H1 (cell line): ENCODE data around the gene KCNN1. TPM values are rescaled to one million over a fixed set of nuclear protein-coding genes. Genes with fewer than 3 reads are reported as not detected.

Source experiments
- BCL11A ChIP-seq, 2 experiments: IDR thresholded peaks; one replicate each; pipeline ENCODE4 v1.6.1; 2011; ENCODE audit warnings: low read depth in 2 of 2, low read length in 2 of 2, mild to moderate bottlenecking in 2 of 2
- BRCA1 ChIP-seq: IDR thresholded peaks from 2 replicates; pipeline ENCODE4 v1.6.1; 2012; ENCODE audit warnings: low read depth, low read length, improper control_type of control experiment
- E2F6 ChIP-seq: IDR thresholded peaks from 2 replicates; pipeline ENCODE4 v1.6.1; 2012; ENCODE audit warnings: inconsistent platforms
- JUN ChIP-seq: IDR thresholded peaks from 2 replicates; pipeline ENCODE4 v1.6.1; 2011; ENCODE audit warnings: low read depth, mild to moderate bottlenecking, improper control_type of control experiment, low read length
- KDM1A ChIP-seq: fragments of 200-600, 300-600 bp; sonication (generic); IDR thresholded peaks from 2 replicates; pipeline ENCODE4 v1.7.1; 2016; ENCODE audit warnings: mild to moderate bottlenecking, low read length, borderline replicate concordance
- RFX5 ChIP-seq: IDR thresholded peaks from 2 replicates; pipeline ENCODE4 v1.6.1; 2011; ENCODE audit warnings: low read depth, low read length, improper control_type of control experiment, borderline replicate concordance
- RXRA ChIP-seq: IDR thresholded peaks from 2 replicates; pipeline ENCODE4 v1.6.1; 2011; ENCODE audit warnings: low read depth, mild to moderate bottlenecking, low read length, moderate library complexity; ENCODE audit not compliant: insufficient read depth
- SP2 ChIP-seq: IDR thresholded peaks from 2 replicates; pipeline ENCODE4 v1.6.1; 2012; ENCODE audit warnings: mild to moderate bottlenecking, low read length, inconsistent platforms
- SP4 ChIP-seq: IDR thresholded peaks from 2 replicates; pipeline ENCODE4 v1.6.1; 2012; ENCODE audit warnings: low read length, inconsistent platforms
- polyA plus RNA-seq, 7 experiments: library from polyadenylated mRNA; depleted of rRNA in 3 of 7; stranded (reverse) in 5 of 7; unstranded in 2 of 7; fragments of >200 nt in 5 of 7; fragments of 200-250 nt in 2 of 7; gene quantifications; 1 replicate in 5 of 7; 2 replicates in 1 of 7; 4 replicates in 1 of 7; pipeline versions ENCODE4 v1.2.1 to v1.2.3, GENCODE V29; 2011 to 2013; ENCODE audit warnings: missing spikeins in 2 of 7, mixed read lengths in 2 of 7
- total RNA-seq: library from RNA; stranded (reverse); fragmentation: NEBNext Ultra II Directional; extraction: Animal tissue kit (Norgen Biotek cat#: 25700); gene quantifications from 2 replicates; pipeline ENCODE4 v1.2.1, GENCODE V29; 2021
- TF ChIP-seq, protein P1 (sequence below): fragments of 300-600 bp; sonication (generic); IDR thresholded peaks from 2 replicates; pipeline ENCODE4 v1.7.1; 2012; ENCODE audit warnings: low read length, moderate library complexity, mild to moderate bottlenecking, inconsistent platforms; ENCODE audit not compliant: insufficient replicate concordance

The KCNN1 gene
- total and polyA plus RNA-seq, 2 of the 8 experiments (the other 6 are each of a cell fraction or from before 2014, with no cell fraction given) = 11.0 to 12.5 TPM

DNA sequence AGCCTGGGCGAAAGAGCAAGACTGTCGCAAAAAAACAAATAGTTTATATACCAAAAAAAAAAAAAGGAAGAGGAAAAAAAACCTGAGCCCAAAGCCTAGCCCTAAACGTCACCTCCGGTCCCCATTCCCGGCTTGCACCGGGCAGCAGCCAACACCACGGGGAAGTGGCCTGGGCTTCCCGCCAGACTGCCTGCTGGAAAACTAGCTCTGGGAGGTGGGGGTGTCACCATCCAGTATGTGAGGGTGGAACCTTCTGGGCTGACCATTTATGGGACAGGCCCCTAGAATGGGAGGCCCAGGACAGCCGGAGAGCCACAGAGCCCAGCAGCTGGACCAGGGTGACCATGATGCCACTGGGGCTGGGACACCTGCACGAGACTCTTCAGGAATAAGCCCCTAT lies 82.5 kb downstream of the KCNN1 start (continued):
- TF ChIP-seq, protein P1, sequence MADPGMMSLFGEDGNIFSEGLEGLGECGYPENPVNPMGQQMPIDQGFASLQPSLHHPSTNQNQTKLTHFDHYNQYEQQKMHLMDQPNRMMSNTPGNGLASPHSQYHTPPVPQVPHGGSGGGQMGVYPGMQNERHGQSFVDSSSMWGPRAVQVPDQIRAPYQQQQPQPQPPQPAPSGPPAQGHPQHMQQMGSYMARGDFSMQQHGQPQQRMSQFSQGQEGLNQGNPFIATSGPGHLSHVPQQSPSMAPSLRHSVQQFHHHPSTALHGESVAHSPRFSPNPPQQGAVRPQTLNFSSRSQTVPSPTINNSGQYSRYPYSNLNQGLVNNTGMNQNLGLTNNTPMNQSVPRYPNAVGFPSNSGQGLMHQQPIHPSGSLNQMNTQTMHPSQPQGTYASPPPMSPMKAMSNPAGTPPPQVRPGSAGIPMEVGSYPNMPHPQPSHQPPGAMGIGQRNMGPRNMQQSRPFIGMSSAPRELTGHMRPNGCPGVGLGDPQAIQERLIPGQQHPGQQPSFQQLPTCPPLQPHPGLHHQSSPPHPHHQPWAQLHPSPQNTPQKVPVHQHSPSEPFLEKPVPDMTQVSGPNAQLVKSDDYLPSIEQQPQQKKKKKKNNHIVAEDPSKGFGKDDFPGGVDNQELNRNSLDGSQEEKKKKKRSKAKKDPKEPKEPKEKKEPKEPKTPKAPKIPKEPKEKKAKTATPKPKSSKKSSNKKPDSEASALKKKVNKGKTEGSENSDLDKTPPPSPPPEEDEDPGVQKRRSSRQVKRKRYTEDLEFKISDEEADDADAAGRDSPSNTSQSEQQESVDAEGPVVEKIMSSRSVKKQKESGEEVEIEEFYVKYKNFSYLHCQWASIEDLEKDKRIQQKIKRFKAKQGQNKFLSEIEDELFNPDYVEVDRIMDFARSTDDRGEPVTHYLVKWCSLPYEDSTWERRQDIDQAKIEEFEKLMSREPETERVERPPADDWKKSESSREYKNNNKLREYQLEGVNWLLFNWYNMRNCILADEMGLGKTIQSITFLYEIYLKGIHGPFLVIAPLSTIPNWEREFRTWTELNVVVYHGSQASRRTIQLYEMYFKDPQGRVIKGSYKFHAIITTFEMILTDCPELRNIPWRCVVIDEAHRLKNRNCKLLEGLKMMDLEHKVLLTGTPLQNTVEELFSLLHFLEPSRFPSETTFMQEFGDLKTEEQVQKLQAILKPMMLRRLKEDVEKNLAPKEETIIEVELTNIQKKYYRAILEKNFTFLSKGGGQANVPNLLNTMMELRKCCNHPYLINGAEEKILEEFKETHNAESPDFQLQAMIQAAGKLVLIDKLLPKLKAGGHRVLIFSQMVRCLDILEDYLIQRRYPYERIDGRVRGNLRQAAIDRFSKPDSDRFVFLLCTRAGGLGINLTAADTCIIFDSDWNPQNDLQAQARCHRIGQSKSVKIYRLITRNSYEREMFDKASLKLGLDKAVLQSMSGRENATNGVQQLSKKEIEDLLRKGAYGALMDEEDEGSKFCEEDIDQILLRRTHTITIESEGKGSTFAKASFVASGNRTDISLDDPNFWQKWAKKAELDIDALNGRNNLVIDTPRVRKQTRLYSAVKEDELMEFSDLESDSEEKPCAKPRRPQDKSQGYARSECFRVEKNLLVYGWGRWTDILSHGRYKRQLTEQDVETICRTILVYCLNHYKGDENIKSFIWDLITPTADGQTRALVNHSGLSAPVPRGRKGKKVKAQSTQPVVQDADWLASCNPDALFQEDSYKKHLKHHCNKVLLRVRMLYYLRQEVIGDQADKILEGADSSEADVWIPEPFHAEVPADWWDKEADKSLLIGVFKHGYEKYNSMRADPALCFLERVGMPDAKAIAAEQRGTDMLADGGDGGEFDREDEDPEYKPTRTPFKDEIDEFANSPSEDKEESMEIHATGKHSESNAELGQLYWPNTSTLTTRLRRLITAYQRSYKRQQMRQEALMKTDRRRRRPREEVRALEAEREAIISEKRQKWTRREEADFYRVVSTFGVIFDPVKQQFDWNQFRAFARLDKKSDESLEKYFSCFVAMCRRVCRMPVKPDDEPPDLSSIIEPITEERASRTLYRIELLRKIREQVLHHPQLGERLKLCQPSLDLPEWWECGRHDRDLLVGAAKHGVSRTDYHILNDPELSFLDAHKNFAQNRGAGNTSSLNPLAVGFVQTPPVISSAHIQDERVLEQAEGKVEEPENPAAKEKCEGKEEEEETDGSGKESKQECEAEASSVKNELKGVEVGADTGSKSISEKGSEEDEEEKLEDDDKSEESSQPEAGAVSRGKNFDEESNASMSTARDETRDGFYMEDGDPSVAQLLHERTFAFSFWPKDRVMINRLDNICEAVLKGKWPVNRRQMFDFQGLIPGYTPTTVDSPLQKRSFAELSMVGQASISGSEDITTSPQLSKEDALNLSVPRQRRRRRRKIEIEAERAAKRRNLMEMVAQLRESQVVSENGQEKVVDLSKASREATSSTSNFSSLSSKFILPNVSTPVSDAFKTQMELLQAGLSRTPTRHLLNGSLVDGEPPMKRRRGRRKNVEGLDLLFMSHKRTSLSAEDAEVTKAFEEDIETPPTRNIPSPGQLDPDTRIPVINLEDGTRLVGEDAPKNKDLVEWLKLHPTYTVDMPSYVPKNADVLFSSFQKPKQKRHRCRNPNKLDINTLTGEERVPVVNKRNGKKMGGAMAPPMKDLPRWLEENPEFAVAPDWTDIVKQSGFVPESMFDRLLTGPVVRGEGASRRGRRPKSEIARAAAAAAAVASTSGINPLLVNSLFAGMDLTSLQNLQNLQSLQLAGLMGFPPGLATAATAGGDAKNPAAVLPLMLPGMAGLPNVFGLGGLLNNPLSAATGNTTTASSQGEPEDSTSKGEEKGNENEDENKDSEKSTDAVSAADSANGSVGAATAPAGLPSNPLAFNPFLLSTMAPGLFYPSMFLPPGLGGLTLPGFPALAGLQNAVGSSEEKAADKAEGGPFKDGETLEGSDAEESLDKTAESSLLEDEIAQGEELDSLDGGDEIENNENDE = no peak
- TF ChIP-seq SP2 = no peak
- TF ChIP-seq RFX5 = no peak
- no peak for TF ChIP-seq SP4
- TF ChIP-seq JUN = no peak
- no peak for TF ChIP-seq KDM1A
- no peak for TF ChIP-seq RXRA
- TF ChIP-seq BRCA1 = no peak
- TF ChIP-seq BCL11A (IDR thresholded peaks at IDR 0.05; ENCODE audit: low read depth in 2 of 2, low read length in 2 of 2) = no peak
- TF ChIP-seq E2F6 = no peak
